HG03103 (cell line): ENCODE data around the gene MTERF1.

Experiments
- ATAC-seq: cut with Tn5 transposase; IDR thresholded peaks from one replicate; pipeline ENCODE4 v1.9.1; 2021; ENCODE audit warnings: low read depth; ENCODE audit not compliant: unreplicated experiment

MTERF1 gene

GRCh38 chr7:91835826-91836368 lies 44.6 kb downstream of the MTERF1 start:
- ATAC-seq, result no peak

GRCh38 chr7:91835091-91835825 lies 45.2 kb downstream of the MTERF1 start:
- ATAC-seq, result no peak

GRCh38 chr7:91832493-91833045 lies 47.9 kb downstream of the MTERF1 start:
- no peak for ATAC-seq

GRCh38 chr7:91827169-91827568 lies 53.3 kb downstream of the MTERF1 start:
- no peak for ATAC-seq

- no peak for ATAC-seq
Measured at GRCh38 chr7:91826377-91826776, 54.1 kb downstream of the MTERF1 start.

GRCh38 chr7:91824201-91824600 lies 56.3 kb downstream of the MTERF1 start:
- ATAC-seq, result no peak
